Left forelimb (tissue), 1 donor: ENCODE results near the gene ZNF532.

ENCODE experiments used
- DNase-seq: peaks from one replicate; pipeline ENCODE4 v3.0.0-alpha.2; 2018; ENCODE audit warnings: low spot score

ZNF532 gene

GRCh38 chr18:58947136-58947732, 82.6 kb downstream of the ZNF532 start:
- DNase-seq = no peak

GRCh38 chr18:58949031-58949430, 84.4 kb downstream of the ZNF532 start:
- no peak for DNase-seq

- DNase-seq = no peak
Measured at GRCh38 chr18:58951986-58952702, 87.5 kb downstream of the ZNF532 start.

GRCh38 chr18:58952858-58953257, 88.2 kb downstream of the ZNF532 start:
- DNase-seq = no peak

- DNase-seq = no peak
Measured at GRCh38 chr18:58953627-58954026, 89.0 kb downstream of the ZNF532 start.

GRCh38 chr18:58955001-58955400, 90.3 kb downstream of the ZNF532 start:
- no peak for DNase-seq

- no peak for DNase-seq
Measured at GRCh38 chr18:58955738-58956137, 91.1 kb downstream of the ZNF532 start.

- no peak for DNase-seq
Measured at GRCh38 chr18:58958628-58959027, 94.0 kb downstream of the ZNF532 start.

- no peak for DNase-seq
Measured at GRCh38 chr18:58960508-58960907, 95.8 kb downstream of the ZNF532 start.

- no peak for DNase-seq
Measured at GRCh38 chr18:58960946-58961722, 96.5 kb downstream of the ZNF532 start.

- no peak for DNase-seq
Measured at GRCh38 chr18:58962336-58962735, 97.7 kb downstream of the ZNF532 start.

GRCh38 chr18:58965291-58966004, 100.8 kb downstream of the ZNF532 start:
- no peak for DNase-seq

GRCh38 chr18:58966005-58966677, 101.5 kb downstream of the ZNF532 start:
- no peak for DNase-seq

GRCh38 chr18:58966704-58967103, 102.0 kb downstream of the ZNF532 start:
- DNase-seq = no peak

GRCh38 chr18:58967751-58968254, 103.1 kb downstream of the ZNF532 start:
- no peak for DNase-seq

GRCh38 chr18:58970943-58971790, 106.5 kb downstream of the ZNF532 start:
- no peak for DNase-seq

GRCh38 chr18:58975296-58975695, 110.6 kb downstream of the ZNF532 start:
- no peak for DNase-seq

- DNase-seq = no peak
Measured at GRCh38 chr18:58975781-58976180, 111.1 kb downstream of the ZNF532 start.

- no peak for DNase-seq
Measured at GRCh38 chr18:58977223-58977622, 112.5 kb downstream of the ZNF532 start.

- DNase-seq = no peak
Measured at GRCh38 chr18:58977801-58978200, 113.1 kb downstream of the ZNF532 start.

GRCh38 chr18:58978916-58979315, 114.2 kb downstream of the ZNF532 start:
- no peak for DNase-seq
